ENCODE results near the gene PLXNB1.
"Not testable (repeated sequence)": the region's sequence is repeated elsewhere in the genome, so short reads cannot be mapped to it uniquely, and the experiment has no call there.

The PLXNB1 gene, protein sequence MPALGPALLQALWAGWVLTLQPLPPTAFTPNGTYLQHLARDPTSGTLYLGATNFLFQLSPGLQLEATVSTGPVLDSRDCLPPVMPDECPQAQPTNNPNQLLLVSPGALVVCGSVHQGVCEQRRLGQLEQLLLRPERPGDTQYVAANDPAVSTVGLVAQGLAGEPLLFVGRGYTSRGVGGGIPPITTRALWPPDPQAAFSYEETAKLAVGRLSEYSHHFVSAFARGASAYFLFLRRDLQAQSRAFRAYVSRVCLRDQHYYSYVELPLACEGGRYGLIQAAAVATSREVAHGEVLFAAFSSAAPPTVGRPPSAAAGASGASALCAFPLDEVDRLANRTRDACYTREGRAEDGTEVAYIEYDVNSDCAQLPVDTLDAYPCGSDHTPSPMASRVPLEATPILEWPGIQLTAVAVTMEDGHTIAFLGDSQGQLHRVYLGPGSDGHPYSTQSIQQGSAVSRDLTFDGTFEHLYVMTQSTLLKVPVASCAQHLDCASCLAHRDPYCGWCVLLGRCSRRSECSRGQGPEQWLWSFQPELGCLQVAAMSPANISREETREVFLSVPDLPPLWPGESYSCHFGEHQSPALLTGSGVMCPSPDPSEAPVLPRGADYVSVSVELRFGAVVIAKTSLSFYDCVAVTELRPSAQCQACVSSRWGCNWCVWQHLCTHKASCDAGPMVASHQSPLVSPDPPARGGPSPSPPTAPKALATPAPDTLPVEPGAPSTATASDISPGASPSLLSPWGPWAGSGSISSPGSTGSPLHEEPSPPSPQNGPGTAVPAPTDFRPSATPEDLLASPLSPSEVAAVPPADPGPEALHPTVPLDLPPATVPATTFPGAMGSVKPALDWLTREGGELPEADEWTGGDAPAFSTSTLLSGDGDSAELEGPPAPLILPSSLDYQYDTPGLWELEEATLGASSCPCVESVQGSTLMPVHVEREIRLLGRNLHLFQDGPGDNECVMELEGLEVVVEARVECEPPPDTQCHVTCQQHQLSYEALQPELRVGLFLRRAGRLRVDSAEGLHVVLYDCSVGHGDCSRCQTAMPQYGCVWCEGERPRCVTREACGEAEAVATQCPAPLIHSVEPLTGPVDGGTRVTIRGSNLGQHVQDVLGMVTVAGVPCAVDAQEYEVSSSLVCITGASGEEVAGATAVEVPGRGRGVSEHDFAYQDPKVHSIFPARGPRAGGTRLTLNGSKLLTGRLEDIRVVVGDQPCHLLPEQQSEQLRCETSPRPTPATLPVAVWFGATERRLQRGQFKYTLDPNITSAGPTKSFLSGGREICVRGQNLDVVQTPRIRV (N-terminal part only)

DNA sequence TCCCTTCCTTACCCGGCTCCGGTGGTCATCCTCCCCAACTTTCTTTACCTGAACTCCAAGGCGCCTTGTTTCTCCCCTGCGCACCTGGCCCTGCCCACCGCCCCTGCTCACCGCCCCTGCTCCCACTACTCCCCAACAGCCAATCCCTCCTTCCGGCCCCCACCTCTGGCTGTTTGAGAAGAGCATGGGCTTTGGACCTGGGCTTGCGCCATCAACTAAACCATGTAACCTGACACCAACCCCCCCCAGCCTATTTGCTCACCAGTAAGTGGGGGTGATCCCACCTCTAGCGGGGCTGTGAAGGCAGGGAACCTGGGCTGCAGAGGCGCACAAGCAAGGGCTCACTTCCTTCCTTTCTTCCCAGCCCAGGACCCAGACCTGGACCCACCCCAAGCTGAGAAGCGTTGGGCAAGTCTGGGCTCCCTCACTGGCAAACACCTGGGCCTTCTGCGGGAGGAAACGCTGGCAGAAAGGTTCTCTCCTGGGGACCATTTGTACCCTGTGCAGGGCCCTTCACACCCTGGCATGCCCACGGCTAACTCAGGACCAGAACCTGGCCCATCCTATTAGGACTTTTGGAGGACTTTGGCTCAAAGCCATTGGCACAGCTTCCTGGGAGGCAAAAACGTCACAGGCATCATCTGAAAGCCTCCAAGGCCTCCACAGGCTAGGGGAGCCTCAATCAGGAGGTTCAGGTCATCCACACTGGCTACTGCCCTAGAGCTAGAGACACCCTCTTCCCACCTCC lies at the start of gene PLXNB1:
Gene PLXNB1 (minus strand): TSS at position 127 of the 748 bp plus-strand sequence. CDS start 5,475 bp downstream, outside the sequence.
- DNase-seq (ENCODE audit: low read depth, low spot score), result no peak

DNA sequence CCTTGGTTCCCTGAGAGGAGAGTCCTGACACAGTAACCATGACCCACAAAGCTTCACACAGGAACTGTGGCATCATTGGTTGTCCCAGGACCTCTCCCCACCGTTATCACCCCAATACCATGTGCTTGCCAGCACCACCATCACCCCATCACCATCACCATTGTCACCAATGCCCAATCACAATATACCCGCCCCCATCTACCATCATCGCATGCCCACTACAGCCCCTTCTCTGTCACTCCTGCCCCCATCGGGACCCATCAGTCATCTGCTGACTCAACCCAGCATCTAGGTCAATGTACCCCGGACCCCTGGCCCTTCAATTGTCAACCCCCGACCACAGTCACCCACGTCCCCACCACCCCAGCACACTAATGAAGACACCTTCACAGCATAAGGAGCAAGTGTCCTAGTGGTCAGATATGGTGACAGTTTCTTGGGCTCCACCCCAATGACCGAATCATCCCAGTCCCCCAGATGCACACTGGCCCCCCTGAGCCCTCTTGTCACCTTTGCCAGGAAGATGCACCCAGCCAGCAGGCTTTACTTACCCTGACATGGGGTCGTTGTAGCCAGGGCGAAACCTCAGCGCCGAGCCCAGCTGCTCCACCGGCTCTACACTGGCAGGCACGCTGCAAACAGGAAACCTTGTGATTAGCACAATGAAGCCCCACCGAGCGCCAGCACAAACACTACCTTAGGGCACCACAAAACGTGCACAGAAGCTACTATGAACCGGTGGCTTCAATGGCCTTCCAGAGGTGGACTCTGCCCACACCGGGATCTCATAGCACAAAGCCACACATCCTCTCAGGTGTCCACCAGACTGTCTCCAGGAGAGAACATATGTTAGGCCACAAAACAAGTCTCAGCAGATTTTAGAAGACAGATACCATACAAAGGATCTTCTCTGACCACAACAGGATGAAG lies 49.0 kb upstream of the PLXNB1 start:
- no peak for DNase-seq (ENCODE audit: low read depth, low spot score)

GRCh38 chr3:48477959-48478520 lies 48.2 kb upstream of the PLXNB1 start:
- DNase-seq (ENCODE audit: low read depth, low spot score), result no peak

GRCh38 chr3:48476426-48477053 lies 46.7 kb upstream of the PLXNB1 start:
- no peak for DNase-seq (ENCODE audit: low read depth, low spot score)

GRCh38 chr3:48475188-48475587 lies 45.3 kb upstream of the PLXNB1 start:
- no peak for DNase-seq (ENCODE audit: low read depth, low spot score)

GRCh38 chr3:48474619-48475018 lies 44.7 kb upstream of the PLXNB1 start:
- DNase-seq (ENCODE audit: low read depth, low spot score), result no peak

DNA sequence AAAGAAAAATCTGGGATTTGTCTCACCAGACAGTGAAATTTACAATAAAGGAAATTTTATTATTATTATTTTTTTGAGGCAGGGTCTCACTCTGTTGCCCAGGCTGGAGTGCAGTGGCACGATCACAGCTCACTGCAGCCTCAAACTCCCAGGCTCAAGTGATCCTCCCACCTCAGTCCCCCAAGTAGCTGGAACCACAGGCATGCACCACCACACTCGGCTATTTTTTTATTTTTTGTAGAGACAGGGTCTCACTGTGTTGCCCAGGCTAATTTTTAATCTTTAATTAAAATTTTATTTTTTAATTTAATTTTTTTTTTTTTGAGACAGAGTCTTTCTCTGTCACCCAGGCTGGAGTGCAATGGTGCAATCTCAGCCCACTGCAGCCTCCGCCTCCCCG lies 44.1 kb upstream of the PLXNB1 start:
- not testable (repeated sequence) for DNase-seq (ENCODE audit: low read depth, low spot score)

DNA sequence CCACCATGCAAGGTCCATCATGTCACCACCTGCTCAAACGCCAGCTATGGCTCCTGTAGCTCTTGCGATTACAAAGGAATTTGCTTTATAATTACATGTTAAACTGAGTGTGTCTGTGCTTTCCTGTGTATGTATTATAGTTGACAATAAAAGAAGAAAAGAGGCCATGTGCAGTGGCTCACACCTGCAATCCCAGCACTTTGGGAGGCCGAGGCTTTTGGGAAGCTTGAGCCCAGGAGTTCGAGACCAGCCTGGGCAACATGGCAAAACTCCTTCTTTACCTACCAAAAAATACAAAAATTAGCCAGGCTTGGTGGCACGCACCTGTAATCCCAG lies 43.7 kb upstream of the PLXNB1 start:
- DNase-seq (ENCODE audit: low read depth, low spot score), result no peak

DNA sequence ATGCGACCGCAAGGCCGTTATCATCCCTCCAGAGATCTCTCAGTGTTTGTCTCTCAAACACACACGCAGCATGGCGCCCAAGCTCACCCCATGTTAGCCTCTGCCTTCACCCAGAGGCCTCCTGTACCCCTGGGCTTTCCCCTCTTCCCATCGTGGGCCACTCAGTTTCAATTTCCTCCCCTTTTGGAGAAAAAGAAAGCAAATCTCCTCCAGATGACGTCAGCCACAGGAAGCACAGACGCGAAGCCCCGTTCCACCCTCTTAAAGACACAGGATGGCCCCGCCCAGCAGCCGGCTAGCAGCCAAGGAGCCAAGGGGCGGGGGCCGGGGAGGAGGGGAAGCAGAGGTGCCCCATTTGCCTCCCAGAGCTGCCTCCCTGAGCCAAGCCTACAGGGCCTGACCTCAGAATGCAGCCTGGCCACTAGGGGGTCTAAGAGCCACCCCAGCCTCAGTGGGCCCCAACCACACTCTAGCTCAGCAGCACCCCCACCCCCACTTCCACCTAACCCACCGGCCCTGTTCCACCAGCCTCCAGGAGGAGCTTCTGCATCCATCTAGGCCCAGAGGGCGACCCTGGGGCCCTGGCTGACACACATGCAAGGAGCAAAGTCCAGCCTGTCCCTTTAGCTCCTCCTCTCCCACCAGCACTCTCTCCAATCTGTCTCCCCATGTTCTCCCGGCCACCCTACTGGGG lies 43.2 kb upstream of the PLXNB1 start:
- peak; percentile 90 for DNase-seq (ENCODE audit: low read depth, low spot score)

- DNase-seq (ENCODE audit: low read depth, low spot score), result no peak
Measured at GRCh38 chr3:48472673-48472922, 42.7 kb upstream of the PLXNB1 start.

DNA sequence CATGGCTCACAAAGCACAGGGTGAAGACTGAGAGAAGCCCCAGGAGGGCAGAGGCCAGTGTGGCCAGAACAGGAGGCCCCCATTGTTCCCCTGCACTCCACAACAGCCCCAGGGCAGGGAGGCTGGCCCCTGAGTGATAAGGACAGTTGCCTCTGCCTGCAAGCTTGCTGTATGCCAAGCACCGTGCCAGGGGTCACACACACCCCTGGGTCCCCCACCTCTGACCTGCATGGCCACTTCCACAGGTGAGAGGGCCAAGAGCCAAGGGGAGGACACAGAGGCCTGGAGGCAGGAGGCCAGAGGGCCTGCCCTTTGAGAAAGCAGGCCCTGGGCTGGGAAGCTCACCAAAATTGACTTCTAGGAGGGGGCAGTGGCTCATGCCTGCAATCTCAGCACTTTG lies 40.4 kb upstream of the PLXNB1 start:
- DNase-seq (ENCODE audit: low read depth, low spot score), result no peak

DNA sequence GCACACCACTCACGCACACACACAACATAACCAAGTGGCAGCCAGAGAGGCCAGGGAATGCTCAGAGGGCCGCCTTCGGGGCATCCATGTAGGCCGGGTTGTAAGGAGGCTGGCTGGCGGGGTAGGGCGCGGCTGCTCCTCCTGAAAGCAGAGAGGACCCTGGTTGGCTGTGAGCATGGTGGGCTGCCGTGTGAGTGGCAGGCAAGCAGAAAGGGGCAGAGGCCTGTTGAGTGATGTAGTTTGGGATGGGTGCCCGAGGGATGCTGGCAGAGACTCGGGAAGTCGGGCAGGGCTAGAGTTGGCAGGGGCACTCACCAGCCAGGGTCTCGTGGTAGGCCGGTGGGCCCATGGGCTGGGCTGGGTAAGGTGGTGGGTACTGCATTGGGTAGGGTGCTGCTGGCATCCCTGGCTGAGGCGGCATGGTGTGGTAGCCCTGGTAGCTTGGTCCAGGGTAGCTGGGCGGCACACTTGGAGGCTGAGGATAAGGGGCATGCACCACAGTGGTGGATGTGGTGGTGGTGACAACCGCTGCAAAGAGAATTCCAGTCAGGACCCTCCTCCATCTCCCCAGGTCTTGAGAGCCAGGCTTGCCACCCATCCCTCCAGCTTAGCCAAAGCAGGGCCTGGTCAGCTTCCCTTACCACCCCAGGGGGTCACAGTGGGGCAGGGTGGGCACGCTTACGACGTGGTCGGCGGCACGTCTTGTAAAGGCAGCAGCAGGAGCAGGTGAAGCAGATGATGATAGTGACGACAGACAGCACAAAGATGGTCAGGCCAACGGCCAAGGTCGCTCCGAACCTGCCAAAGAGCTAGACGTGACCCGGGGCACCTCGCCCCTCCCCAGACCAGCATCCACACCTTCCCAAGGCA lies 39.4 kb upstream of the PLXNB1 start:
- no peak for DNase-seq (ENCODE audit: low read depth, low spot score)

DNA sequence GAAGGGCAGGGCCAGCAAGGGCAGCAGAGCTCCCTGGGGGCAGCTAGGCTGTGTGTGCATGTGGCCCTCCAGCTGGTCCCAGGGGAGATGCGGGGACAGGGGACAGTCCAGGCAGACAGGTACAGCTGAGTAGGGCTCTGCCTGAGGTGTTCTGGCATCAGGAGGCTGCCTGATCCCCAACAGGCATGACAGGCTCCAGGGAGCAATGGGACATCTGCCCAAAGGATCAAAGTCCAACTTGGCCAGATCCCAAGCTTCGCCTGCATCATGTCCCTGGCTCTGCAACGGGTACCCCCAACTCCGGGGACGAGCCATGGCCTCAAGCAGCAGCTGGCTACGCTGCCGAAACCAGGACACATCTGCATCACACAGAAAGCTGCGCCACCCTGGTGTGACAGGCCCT lies 38.4 kb upstream of the PLXNB1 start:
- DNase-seq (ENCODE audit: low read depth, low spot score), result no peak

GRCh38 chr3:48467473-48468267 lies 37.8 kb upstream of the PLXNB1 start:
- no peak for DNase-seq (ENCODE audit: low read depth, low spot score)

GRCh38 chr3:48467110-48467454 lies 37.2 kb upstream of the PLXNB1 start:
- DNase-seq (ENCODE audit: low read depth, low spot score), result no peak

DNA sequence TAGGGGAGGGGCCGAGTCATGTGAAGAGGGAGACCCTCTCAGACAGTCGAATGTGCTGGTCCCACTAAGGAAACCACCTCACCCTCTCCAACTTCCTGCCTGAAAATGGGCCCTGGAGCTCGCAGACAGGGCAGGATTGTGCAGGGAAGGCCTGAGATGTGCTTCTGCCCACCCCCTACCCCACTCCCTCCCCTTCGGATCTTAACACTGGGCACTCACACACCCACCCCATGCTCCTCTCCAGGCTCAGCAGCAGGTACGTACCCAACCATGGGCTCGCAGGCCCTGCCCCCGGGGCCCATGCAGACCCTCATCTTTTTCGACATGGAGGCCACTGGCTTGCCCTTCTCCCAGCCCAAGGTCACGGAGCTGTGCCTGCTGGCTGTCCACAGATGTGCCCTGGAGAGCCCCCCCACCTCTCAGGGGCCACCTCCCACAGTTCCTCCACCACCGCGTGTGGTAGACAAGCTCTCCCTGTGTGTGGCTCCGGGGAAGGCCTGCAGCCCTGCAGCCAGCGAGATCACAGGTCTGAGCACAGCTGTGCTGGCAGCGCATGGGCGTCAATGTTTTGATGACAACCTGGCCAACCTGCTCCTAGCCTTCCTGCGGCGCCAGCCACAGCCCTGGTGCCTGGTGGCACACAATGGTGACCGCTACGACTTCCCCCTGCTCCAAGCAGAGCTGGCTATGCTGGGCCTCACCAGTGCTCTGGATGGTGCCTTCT lies 36.7 kb upstream of the PLXNB1 start:
- DNase-seq (ENCODE audit: low read depth, low spot score), result no peak

Measured in activated naive CD8-positive, alpha-beta T cell treated with anti-CD3 and anti-CD28 coated beads, Interleukin-2, amount 50 U/mL, for 16 hours (primary cell).